ENCODE measurements around the gene PCLAF.

DNA sequence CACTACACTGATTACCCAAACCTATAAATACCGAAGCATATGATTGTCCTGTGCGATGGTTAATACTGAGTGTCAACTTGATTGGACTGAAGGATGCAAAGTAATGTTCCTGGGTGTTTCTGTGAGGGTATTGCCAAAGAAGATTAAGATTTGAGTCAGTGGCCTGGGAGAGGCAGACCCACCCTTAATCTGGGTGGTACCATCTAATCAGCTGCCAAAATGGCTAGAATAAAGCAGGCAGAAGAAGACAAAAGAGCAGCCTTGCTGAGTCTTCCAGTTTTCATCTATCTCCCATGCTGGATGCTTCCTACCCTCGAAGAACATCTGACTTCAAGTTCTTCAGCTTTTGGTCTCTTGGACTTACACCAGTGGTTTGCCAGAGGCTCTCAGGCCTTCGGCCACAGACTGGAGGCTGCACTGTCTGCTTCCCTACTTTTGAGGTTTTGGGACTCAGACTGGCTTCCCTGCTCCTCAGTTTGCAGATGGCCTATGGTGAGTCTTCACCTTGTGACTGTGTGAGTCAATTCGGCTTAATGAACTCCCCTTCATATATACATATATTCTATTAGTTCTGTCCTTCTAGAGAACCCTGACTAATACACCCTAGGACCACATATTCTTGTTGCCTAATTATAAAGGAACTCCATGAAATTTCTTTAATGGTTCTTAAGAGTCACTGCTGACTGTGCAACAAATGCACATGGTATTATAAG is 56.9 kb downstream of the PCLAF start:
- TF ChIP-seq, protein P1, sequence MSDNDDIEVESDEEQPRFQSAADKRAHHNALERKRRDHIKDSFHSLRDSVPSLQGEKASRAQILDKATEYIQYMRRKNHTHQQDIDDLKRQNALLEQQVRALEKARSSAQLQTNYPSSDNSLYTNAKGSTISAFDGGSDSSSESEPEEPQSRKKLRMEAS (IDR thresholded peaks at IDR 0.05): no peak
- TF ChIP-seq FOXM1 (IDR thresholded peaks at IDR 0.05; ENCODE audit: borderline replicate concordance, low read depth) (no peak), CEBPB (IDR thresholded peaks at IDR 0.05) (no peak), EP300 (IDR thresholded peaks at IDR 0.05; ENCODE audit: borderline replicate concordance) (no peak), YY1 (IDR thresholded peaks at IDR 0.05; ENCODE audit: low read depth) (no peak), TEAD4 (IDR thresholded peaks at IDR 0.05) (no peak), ZBTB7A (IDR thresholded peaks at IDR 0.05; ENCODE audit: low read depth) (no peak), CREB1 (IDR thresholded peaks at IDR 0.05; ENCODE audit: low read depth) (no peak), RAD21 (IDR thresholded peaks at IDR 0.05; ENCODE audit: low read depth) (no peak), EGR1 (IDR thresholded peaks at IDR 0.05) (no peak)

Data from Ishikawa (cell line).